HepG2 (cell line): Measurements from ENCODE around the gene THADA. TPM values are rescaled to one million over a fixed set of nuclear protein-coding genes. Genes with fewer than 3 reads are reported as not detected.

ENCODE experiments used
- ASH2L ChIP-seq: fragments of 300-600, 200-600 bp; sonication (generic); IDR thresholded peaks from 2 replicates; pipeline ENCODE4 v1.7.0; 2017; ENCODE audit warnings: low read depth, mild to moderate bottlenecking, moderate library complexity, mixed read lengths, low read length; ENCODE audit not compliant: insufficient read length
- CERS6 ChIP-seq: sonication (generic); formaldehyde crosslinking; IDR thresholded peaks from 2 replicates; pipeline ENCODE4 v1.5.0; 2020; ENCODE audit warnings: missing genetic modification reagents
- ELF3 ChIP-seq: IDR thresholded peaks from 2 replicates; pipeline ENCODE4 v1.6.1; 2016; ENCODE audit warnings: missing genetic modification reagents, missing compliant biosample characterization
- KDM5B ChIP-seq: sonication (generic); formaldehyde crosslinking; IDR thresholded peaks from 2 replicates; pipeline ENCODE4 v1.4.0; 2020; ENCODE audit warnings: missing genetic modification reagents, mild to moderate bottlenecking, borderline replicate concordance
- KLF16 ChIP-seq, 2 experiments: sonication (generic) in 1 of 2; formaldehyde crosslinking in 1 of 2; IDR thresholded peaks; 2 replicates each; pipeline versions ENCODE4 v1.6.1 to v1.8.0; 2016 to 2023; ENCODE audit warnings: missing genetic modification reagents in 2 of 2, missing compliant biosample characterization in 1 of 2
- MLX ChIP-seq: IDR thresholded peaks from 2 replicates; pipeline ENCODE4 v1.6.1; 2016
- NCOR1 ChIP-seq: fragments of 200-600 bp; sonication (generic); IDR thresholded peaks from 2 replicates; pipeline ENCODE4 v1.7.0; 2017; ENCODE audit warnings: antibody characterized with exemption, low read length, borderline replicate concordance
- NFKB2 ChIP-seq: sonication (generic); formaldehyde crosslinking; IDR thresholded peaks from 2 replicates; pipeline ENCODE4 v1.4.0; 2020; ENCODE audit warnings: missing genetic modification reagents, borderline replicate concordance
- PPARG ChIP-seq: conservative IDR thresholded peaks from 2 replicates; pipeline ENCODE4 v1.6.1; 2016; ENCODE audit warnings: missing biosample characterization, missing genetic modification reagents
- REPIN1 ChIP-seq: sonication (generic); formaldehyde crosslinking; IDR thresholded peaks from 2 replicates; pipeline ENCODE4 v1.8.0; 2022; ENCODE audit warnings: missing genetic modification reagents, low read depth, mild to moderate bottlenecking, borderline replicate concordance
- RFXAP ChIP-seq: sonication (generic); formaldehyde crosslinking; IDR thresholded peaks from 2 replicates; pipeline ENCODE4 v1.4.0; 2020; ENCODE audit warnings: missing genetic modification reagents, borderline replicate concordance
- SAP130 ChIP-seq: IDR thresholded peaks from 2 replicates; pipeline ENCODE4 v1.6.1; 2016; ENCODE audit warnings: low read depth
- SIN3B ChIP-seq: fragments of 150-350 bp; IDR thresholded peaks from 2 replicates; pipeline ENCODE4 v1.6.1; 2014; ENCODE audit warnings: low read length
- SMARCC2 ChIP-seq: fragments of 450-650 bp; IDR thresholded peaks from 2 replicates; pipeline ENCODE4 v1.6.1; 2017; ENCODE audit warnings: antibody characterized with exemption, mild to moderate bottlenecking
- SOX5 ChIP-seq: IDR thresholded peaks from 2 replicates; pipeline ENCODE4 v1.6.1; 2016; ENCODE audit warnings: borderline replicate concordance
- SP2 ChIP-seq: sonication (generic); formaldehyde crosslinking; IDR thresholded peaks from 2 replicates; pipeline ENCODE4 v1.5.1; 2020; ENCODE audit warnings: mild to moderate bottlenecking, missing genetic modification reagents
- YEATS4 ChIP-seq: sonication (generic); formaldehyde crosslinking; IDR thresholded peaks from 2 replicates; pipeline ENCODE4 v1.4.0; 2020; ENCODE audit warnings: missing genetic modification reagents, borderline replicate concordance
- ZBTB7B ChIP-seq: sonication (generic); formaldehyde crosslinking; IDR thresholded peaks from 2 replicates; pipeline ENCODE4 v1.4.0; 2020; ENCODE audit warnings: missing genetic modification reagents
- ZFP91 ChIP-seq: sonication (generic); formaldehyde crosslinking; IDR thresholded peaks from 2 replicates; pipeline ENCODE4 v1.9.0; 2022; ENCODE audit warnings: missing genetic modification reagents, mild to moderate bottlenecking, borderline replicate concordance
- ZFY ChIP-seq: sonication (generic); formaldehyde crosslinking; IDR thresholded peaks from 2 replicates; pipeline ENCODE4 v1.4.0; 2020; ENCODE audit warnings: missing genetic modification reagents
- ZMYM4 ChIP-seq: sonication (generic); formaldehyde crosslinking; IDR thresholded peaks from 2 replicates; pipeline ENCODE4 v1.8.1; 2023; ENCODE audit warnings: mild to moderate bottlenecking, missing genetic modification reagents
- ZNF331 ChIP-seq: sonication (generic); formaldehyde crosslinking; IDR thresholded peaks from 2 replicates; pipeline ENCODE4 v1.4.0; 2020; ENCODE audit warnings: missing genetic modification reagents
- ZNF354B ChIP-seq: sonication (generic); formaldehyde crosslinking; IDR thresholded peaks from 2 replicates; pipeline ENCODE4 v1.8.0; 2022; ENCODE audit warnings: mild to moderate bottlenecking, missing genetic modification reagents
- ZNF629 ChIP-seq: sonication (generic); formaldehyde crosslinking; conservative IDR thresholded peaks from 2 replicates; pipeline ENCODE4 v1.5.0; 2020; ENCODE audit warnings: missing genetic modification reagents
- ZNF720 ChIP-seq: sonication (generic); formaldehyde crosslinking; IDR thresholded peaks from 2 replicates; pipeline ENCODE4 v1.4.0; 2020; ENCODE audit warnings: missing genetic modification reagents
- ZNF776 ChIP-seq: sonication (generic); formaldehyde crosslinking; IDR thresholded peaks from 2 replicates; pipeline ENCODE4 v1.4.0; 2020; ENCODE audit warnings: mild to moderate bottlenecking, missing genetic modification reagents
- ZSCAN22 ChIP-seq: sonication (generic); formaldehyde crosslinking; IDR thresholded peaks from 2 replicates; pipeline ENCODE4 v1.4.0; 2020; ENCODE audit warnings: mild to moderate bottlenecking, missing genetic modification reagents
- polyA plus RNA-seq, 8 experiments: library from polyadenylated mRNA; depleted of rRNA in 3 of 8; stranded (reverse) in 7 of 8; unstranded in 1 of 8; fragments of >200 nt; fragmentation: Illumina TruSeq in 4 of 8; extraction: Trizol in 4 of 8; gene quantifications; 2 replicates each; pipeline versions ENCODE4 v1.2.1 to v1.2.3, GENCODE V29; 2011 to 2016; ENCODE audit warnings: low read depth in 4 of 8, missing spikeins in 1 of 8, mixed read lengths in 1 of 8; ENCODE audit not compliant: insufficient read depth in 1 of 8
- total RNA-seq, 5 experiments: library from RNA; depleted of rRNA; stranded (reverse); fragments of >200 nt; fragmentation: Illumina TruSeq; extraction: Trizol; gene quantifications; 2 replicates each; pipeline ENCODE4 v1.2.3, GENCODE V29; 2016; ENCODE audit warnings: low read depth in 1 of 5
- TF ChIP-seq, protein P1 (sequence below): fragments of 450-650 bp; IDR thresholded peaks from 2 replicates; pipeline ENCODE4 v1.6.1; 2016

Gene THADA
- total and polyA plus RNA-seq, 2 of the 13 experiments (the other 11 are each of a cell fraction or from before 2014, with no cell fraction given) = 12.7 to 21.7 TPM

DNA sequence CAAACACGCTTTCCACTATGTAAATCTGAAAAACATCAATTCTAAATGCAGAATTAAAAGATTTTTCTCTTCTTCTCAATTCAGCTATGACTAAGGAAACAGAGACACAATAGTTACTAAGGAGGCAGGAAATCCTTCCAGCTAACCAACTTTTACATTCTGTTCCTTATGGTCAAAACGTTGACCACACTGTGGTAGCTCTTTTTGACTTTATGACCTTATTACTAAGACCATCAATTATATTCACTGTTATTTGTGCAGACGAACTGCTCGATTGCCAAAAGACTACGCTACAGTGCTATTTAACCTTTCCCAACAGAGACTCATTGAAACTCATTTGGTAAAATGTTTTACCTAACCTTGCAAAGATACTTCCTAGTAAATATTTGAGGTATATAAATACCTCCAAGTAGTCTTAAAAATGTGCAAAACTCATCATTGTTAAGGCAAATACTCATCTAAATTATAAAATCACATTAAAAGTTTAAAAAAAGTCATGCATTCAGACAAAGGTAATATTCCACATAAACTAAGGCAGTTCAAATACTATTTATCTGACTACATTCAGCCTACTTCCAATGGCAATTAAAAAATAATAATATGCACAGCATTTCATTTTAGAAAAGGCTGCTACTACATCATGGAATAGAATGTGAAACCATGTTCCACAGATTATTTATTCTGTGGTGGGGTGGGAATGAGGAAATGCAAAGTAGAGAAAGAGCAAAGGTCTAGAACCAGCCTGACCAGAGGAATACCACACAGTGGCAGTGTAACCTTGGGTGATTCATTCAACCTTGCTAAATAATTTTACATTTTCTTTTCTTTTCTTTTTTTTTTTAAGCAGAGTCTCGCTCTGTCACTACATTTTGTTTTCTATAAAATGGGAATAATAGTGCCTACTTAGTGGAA is 139.9 kb downstream of the THADA start (continued):
- TF ChIP-seq KLF16 (CRISPR knock-in tag; IDR thresholded peaks at IDR 0.05) (peak in 1 of 2 experiments; percentile 57; a peak in 1 of 4 replicates), SIN3B (no peak), PPARG (CRISPR knock-in tag) (peak; percentile 63; the same call in 1 of the 2 replicates), YEATS4 (CRISPR knock-in tag) (no peak), SMARCC2 (no peak), SOX5 (CRISPR knock-in tag) (peak; percentile 68), ZNF331 (CRISPR knock-in tag) (peak; percentile 71), ZBTB7B (CRISPR knock-in tag) (no peak), ZNF354B (CRISPR knock-in tag) (no peak), KDM5B (no peak), NCOR1 (peak; percentile 82), RFXAP (CRISPR knock-in tag) (no peak), ZSCAN22 (CRISPR knock-in tag) (no peak), ZNF720 (CRISPR knock-in tag) (no peak), NFKB2 (CRISPR knock-in tag) (no peak), ZMYM4 (CRISPR knock-in tag) (peak; percentile 53; the same call in 1 of the 2 replicates), SAP130 (CRISPR knock-in tag) (peak; percentile 73), SP2 (CRISPR knock-in tag) (no peak), MLX (CRISPR knock-in tag) (no peak), REPIN1 (no peak), ZNF776 (CRISPR knock-in tag) (no peak), ZNF629 (CRISPR knock-in tag) (no peak), CERS6 (CRISPR knock-in tag) (no peak), ASH2L (peak; percentile 41), ZFY (CRISPR knock-in tag) (no peak), ELF3 (peak; percentile 100), ZFP91 (no peak)
- TF ChIP-seq, protein P1, sequence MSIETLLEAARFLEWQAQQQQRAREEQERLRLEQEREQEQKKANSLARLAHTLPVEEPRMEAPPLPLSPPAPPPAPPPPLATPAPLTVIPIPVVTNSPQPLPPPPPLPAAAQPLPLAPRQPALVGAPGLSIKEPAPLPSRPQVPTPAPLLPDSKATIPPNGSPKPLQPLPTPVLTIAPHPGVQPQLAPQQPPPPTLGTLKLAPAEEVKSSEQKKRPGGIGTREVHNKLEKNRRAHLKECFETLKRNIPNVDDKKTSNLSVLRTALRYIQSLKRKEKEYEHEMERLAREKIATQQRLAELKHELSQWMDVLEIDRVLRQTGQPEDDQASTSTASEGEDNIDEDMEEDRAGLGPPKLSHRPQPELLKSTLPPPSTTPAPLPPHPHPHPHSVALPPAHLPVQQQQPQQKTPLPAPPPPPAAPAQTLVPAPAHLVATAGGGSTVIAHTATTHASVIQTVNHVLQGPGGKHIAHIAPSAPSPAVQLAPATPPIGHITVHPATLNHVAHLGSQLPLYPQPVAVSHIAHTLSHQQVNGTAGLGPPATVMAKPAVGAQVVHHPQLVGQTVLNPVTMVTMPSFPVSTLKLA = no peak
